Measurements from ENCODE around the gene ZSCAN12.

DNA sequence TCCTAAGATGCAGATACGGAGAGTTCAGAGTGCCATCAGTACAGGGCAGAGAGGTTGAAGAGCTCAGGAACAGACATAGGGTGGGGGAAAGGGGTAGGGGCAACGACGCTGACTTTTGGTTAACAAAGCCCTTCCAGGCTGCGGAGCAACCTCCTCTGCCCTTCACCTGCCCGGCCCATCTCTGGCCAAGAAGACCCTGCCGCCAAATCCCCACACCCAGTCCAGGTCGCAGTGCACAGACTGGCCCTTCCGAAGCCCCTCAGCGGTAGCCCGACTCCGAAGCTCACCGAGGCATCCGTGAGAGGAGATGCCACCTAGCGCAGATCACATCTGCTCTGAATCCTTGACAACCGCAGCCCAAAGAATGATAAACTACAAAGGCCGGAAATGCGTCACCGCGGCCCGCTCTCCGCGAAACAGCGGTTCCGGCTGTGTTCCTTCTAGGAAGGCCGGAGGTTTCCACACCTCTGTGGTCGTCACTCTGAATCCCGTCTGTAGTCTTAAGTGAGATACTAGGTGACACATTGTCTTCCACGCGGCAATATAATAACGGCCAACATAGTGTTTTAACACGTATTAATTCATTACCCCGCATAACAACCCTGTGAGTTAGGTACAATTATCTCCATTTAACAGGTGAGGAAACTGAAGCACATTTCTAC lies 43.7 kb upstream of the ZSCAN12 start, which contains the start of gene ZSCAN23:
- TF ChIP-seq CTCF (conservative IDR thresholded peaks at IDR 0.05 in 1 of 2, IDR thresholded peaks at IDR 0.05 in 1 of 2; ENCODE audit: low read depth in 1 of 2, low read length in 2 of 2) = no peak
- TF ChIP-seq EZH2 (IDR thresholded peaks at IDR 0.05; ENCODE audit: low read length, missing control alignments) = no peak
